Loucy (cell line): Measurements from ENCODE around the gene ACIN1.

Source experiments
- CTCF ChIP-seq: fragments of 200-600 bp; sonication (generic); conservative IDR thresholded peaks from 2 replicates; pipeline ENCODE4 v1.5.1; 2014; ENCODE audit warnings: mild to moderate bottlenecking, antibody characterized with exemption, low read length
- EZH2phosphoT487 ChIP-seq: fragments of 200-600 bp; IDR thresholded peaks from 2 replicates; pipeline ENCODE4 v1.6.1; 2018; ENCODE audit warnings: antibody characterized with exemption, mild to moderate bottlenecking, moderate library complexity, borderline replicate concordance

DNA sequence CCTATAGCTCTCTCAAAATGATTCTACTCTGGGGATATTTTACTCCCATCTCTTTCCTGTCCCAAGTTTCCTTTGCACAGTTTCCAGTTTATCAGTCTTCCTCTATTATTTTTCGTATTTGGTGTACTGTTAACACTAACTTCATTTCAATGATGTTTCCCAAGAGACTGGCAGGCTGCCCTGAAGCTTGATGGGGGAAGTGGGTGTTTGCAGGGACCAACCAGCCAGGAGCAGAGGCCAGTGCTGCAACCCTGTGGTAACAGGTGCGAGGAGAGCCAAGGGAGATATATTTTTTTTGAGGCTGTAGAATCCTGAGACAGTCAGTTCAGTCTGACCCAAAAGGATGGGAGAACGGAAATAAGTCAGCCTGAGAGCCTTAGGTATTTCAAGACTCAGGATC lies 35.9 kb upstream of the ACIN1 start:
- no peak for TF ChIP-seq CTCF
- no peak for TF ChIP-seq EZH2phosphoT487
